Lower leg skin (tissue), 3 donors: ENCODE measurements around the gene VWCE.

Experiments used
- CTCF ChIP-seq, 3 donors: fragments of 450-650 bp; IDR thresholded peaks; one replicate each; pipeline ENCODE4 v1.5.1; 2016; ENCODE audit warnings: antibody characterized with exemption in 3 of 3, mild to moderate bottlenecking in 3 of 3, moderate library complexity in 2 of 3
- POLR2A ChIP-seq, 2 donors: fragments of 450-650 bp; IDR thresholded peaks; one replicate each; pipeline ENCODE4 v1.6.1; 2016 to 2017; ENCODE audit warnings: antibody characterized with exemption in 2 of 2, mild to moderate bottlenecking in 1 of 2, moderate library complexity in 1 of 2

GRCh38 chr11:61309739-61310138, 14.6 kb upstream of the VWCE start:
- TF ChIP-seq CTCF (IDR thresholded peaks at IDR 0.05) (no peak), POLR2A (IDR thresholded peaks at IDR 0.05) (no peak)
